K562 (cell line): ENCODE measurements around the gene ALKBH2. TPM values are rescaled to one million over a fixed set of nuclear protein-coding genes. Genes with fewer than 3 reads are reported as not detected.

Experiments
- ATF7 ChIP-seq: fragments of 450-650 bp; IDR thresholded peaks from 2 replicates; pipeline ENCODE4 v1.7.1; 2014; ENCODE audit warnings: mild to moderate bottlenecking, moderate library complexity
- BCOR ChIP-seq: fragments of 450-650 bp; IDR thresholded peaks from 2 replicates; pipeline ENCODE4 v1.6.1; 2016
- ELF1 ChIP-seq: fragments of 200-800 bp; sonication (Bioruptor generic); IDR thresholded peaks from 2 replicates; pipeline ENCODE4 v1.6.1; 2016; ENCODE audit warnings: missing genetic modification characterization, missing compliant biosample characterization
- ELF4 ChIP-seq: fragments of 450-650 bp; formaldehyde crosslinking; IDR thresholded peaks from 2 replicates; pipeline ENCODE4 v1.4.0; 2022; ENCODE audit warnings: missing genetic modification characterization
- FOS ChIP-seq: IDR thresholded peaks from 3 replicates; pipeline ENCODE4 v1.6.1; 2011; ENCODE audit not compliant: insufficient read length; ENCODE audit errors: extremely low read depth
- KLF16 ChIP-seq: IDR thresholded peaks from 2 replicates; pipeline ENCODE4 v1.6.1; 2016; ENCODE audit warnings: antibody characterized with exemption
- NEUROD1 ChIP-seq: fragments of 150-350 bp; IDR thresholded peaks from 2 replicates; pipeline ENCODE4 v1.6.1; 2014; ENCODE audit warnings: borderline replicate concordance, low read length, low read depth; ENCODE audit not compliant: partially characterized antibody
- POLR2A ChIP-seq: fragments of 450-650 bp; conservative IDR thresholded peaks from 2 replicates; pipeline ENCODE4 v1.6.1; 2016
- RAD21 ChIP-seq, 2 experiments: fragments of 250-450 bp in 1 of 2; fragments of 450-650 bp in 1 of 2; sonication (Bioruptor Pico) in 1 of 2; formaldehyde crosslinking in 1 of 2; IDR thresholded peaks in 1 of 2; conservative IDR thresholded peaks in 1 of 2; 2 replicates each; pipeline versions ENCODE4 v1.4.0 to v1.8.0; 2020 to 2022; ENCODE audit warnings: mild to moderate bottlenecking in 2 of 2, moderate library complexity in 1 of 2
- RB1 ChIP-seq: fragments of 450-650 bp; IDR thresholded peaks from 2 replicates; pipeline ENCODE4 v1.6.1; 2017; ENCODE audit warnings: low read depth, mild to moderate bottlenecking
- RCOR1 ChIP-seq, 2 experiments: IDR thresholded peaks; 2 replicates each; pipeline ENCODE4 v1.6.1; 2012; ENCODE audit warnings: low read depth in 2 of 2, low read length in 2 of 2, borderline replicate concordance in 1 of 2, improper control_type of control experiment in 1 of 2
- RFX1 ChIP-seq: fragments of 450-650 bp; IDR thresholded peaks from 2 replicates; pipeline ENCODE4 v1.6.1; 2016; ENCODE audit warnings: mild to moderate bottlenecking, moderate library complexity
- RREB1 ChIP-seq: fragments of 250-450 bp; sonication (Bioruptor Pico); IDR thresholded peaks from 2 replicates; pipeline ENCODE4 v1.4.0; 2020
- TEAD1 ChIP-seq, 2 experiments: fragments of 450-650 bp in 1 of 2; sonication (generic) in 1 of 2; formaldehyde crosslinking; IDR thresholded peaks; 2 replicates each; pipeline versions ENCODE4 v1.4.0 to v1.8.0; 2020 to 2022; ENCODE audit warnings: mild to moderate bottlenecking in 2 of 2, missing genetic modification reagents in 1 of 2
- ZBTB17 ChIP-seq: fragments of 450-650 bp; formaldehyde crosslinking; IDR thresholded peaks from 2 replicates; pipeline ENCODE4 v1.4.0; 2020; ENCODE audit warnings: mild to moderate bottlenecking
- ZNF12 ChIP-seq: sonication (generic); formaldehyde crosslinking; IDR thresholded peaks from 2 replicates; pipeline ENCODE4 v1.4.0; 2020; ENCODE audit warnings: mild to moderate bottlenecking, missing genetic modification reagents
- ZNF143 ChIP-seq: sonication (generic); formaldehyde crosslinking; IDR thresholded peaks from 2 replicates; pipeline ENCODE4 v1.9.0; 2022; ENCODE audit warnings: mild to moderate bottlenecking, missing genetic modification reagents
- ZNF263 ChIP-seq: sonication (generic); formaldehyde crosslinking; IDR thresholded peaks from 2 replicates; pipeline ENCODE4 v1.8.0; 2022; ENCODE audit warnings: mild to moderate bottlenecking, missing genetic modification reagents, borderline replicate concordance
- ZNF311 ChIP-seq: fragments of 250-450 bp; sonication (Bioruptor Pico); IDR thresholded peaks from 2 replicates; pipeline ENCODE4 v1.4.0; 2020; ENCODE audit warnings: mild to moderate bottlenecking, moderate library complexity
- ZZZ3 ChIP-seq: fragments of 450-650 bp; IDR thresholded peaks from 2 replicates; pipeline ENCODE4 v1.6.1; 2016; ENCODE audit warnings: antibody characterized with exemption, mild to moderate bottlenecking, moderate library complexity
- polyA plus RNA-seq, 8 experiments: library from polyadenylated mRNA; depleted of rRNA in 4 of 8; stranded (reverse) in 5 of 8; unstranded in 3 of 8; fragments of >200 nt; fragmentation: Nextera tagmentation in 2 of 8; fragmentation: Illumina TruSeq in 1 of 8; extraction: Ambion mirVana in 2 of 8; extraction: Trizol in 1 of 8; gene quantifications; 2 replicates each; pipeline versions ENCODE4 v1.2.1 to v1.2.3, GENCODE V29; 2011 to 2014; ENCODE audit warnings: inconsistent platforms in 1 of 8, missing spikeins in 1 of 8
- total RNA-seq, 7 experiments: library from RNA; depleted of rRNA in 6 of 7; stranded (reverse); fragments of >200 nt in 6 of 7; fragmentation: Illumina TruSeq in 2 of 7; extraction: Trizol in 2 of 7; gene quantifications; 2 replicates each; pipeline versions ENCODE4 v1.2.1 to v1.2.3, GENCODE V29; 2011 to 2021; ENCODE audit warnings: low replicate concordance in 1 of 7
- TF ChIP-seq, protein P1 (sequence below): fragments of 450-650 bp; IDR thresholded peaks from 2 replicates; pipeline ENCODE4 v1.6.1; 2014; ENCODE audit warnings: low read depth, mild to moderate bottlenecking, moderate library complexity, borderline replicate concordance
- TF ChIP-seq, protein P2 (sequence below): fragments of 250-450 bp; sonication (Bioruptor Pico); IDR thresholded peaks from 2 replicates; pipeline ENCODE4 v1.6.1; 2021; ENCODE audit warnings: mild to moderate bottlenecking

The ALKBH2 gene
- total and polyA plus RNA-seq, 9 of the 15 experiments (the other 6 are each of a cell fraction or from before 2014, with no cell fraction given): 5.9 to 56.1 (median 41.9) TPM

- peak; percentile 84; the same call in 1 of the 2 replicates for TF ChIP-seq RREB1
- TF ChIP-seq, protein P1, sequence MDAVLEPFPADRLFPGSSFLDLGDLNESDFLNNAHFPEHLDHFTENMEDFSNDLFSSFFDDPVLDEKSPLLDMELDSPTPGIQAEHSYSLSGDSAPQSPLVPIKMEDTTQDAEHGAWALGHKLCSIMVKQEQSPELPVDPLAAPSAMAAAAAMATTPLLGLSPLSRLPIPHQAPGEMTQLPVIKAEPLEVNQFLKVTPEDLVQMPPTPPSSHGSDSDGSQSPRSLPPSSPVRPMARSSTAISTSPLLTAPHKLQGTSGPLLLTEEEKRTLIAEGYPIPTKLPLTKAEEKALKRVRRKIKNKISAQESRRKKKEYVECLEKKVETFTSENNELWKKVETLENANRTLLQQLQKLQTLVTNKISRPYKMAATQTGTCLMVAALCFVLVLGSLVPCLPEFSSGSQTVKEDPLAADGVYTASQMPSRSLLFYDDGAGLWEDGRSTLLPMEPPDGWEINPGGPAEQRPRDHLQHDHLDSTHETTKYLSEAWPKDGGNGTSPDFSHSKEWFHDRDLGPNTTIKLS: peak; percentile 69; the same call in 1 of the 2 replicates
- no peak for TF ChIP-seq BCOR
- 0 out of 4 replicates have a peak, but pooled peaks of 1 of the 2 experiments have one; percentile 31 for TF ChIP-seq TEAD1 (CRISPR knock-in tag; IDR thresholded peaks at IDR 0.05)
- peak; percentile 49 for TF ChIP-seq NEUROD1
- peak; percentile 89 for TF ChIP-seq ATF7
- no peak for TF ChIP-seq ZNF12 (CRISPR knock-in tag)
- no peak for TF ChIP-seq ZZZ3
- peak; percentile 32; the same call in 1 of the 2 replicates for TF ChIP-seq RB1
- TF ChIP-seq ZBTB17: peak; percentile 70; the same call in 1 of the 2 replicates
- peak; percentile 68 for TF ChIP-seq ELF1 (tag)
- no peak for TF ChIP-seq ELF4 (CRISPR knock-in tag)
- TF ChIP-seq, protein P2, sequence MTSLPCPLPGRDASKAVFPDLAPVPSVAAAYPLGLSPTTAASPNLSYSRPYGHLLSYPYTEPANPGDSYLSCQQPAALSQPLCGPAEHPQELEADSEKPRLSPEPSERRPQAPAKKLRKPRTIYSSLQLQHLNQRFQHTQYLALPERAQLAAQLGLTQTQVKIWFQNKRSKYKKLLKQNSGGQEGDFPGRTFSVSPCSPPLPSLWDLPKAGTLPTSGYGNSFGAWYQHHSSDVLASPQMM (CRISPR knock-in tag): no peak
- 0 out of 2 replicates have a peak, but pooled peaks have one; percentile 2 for TF ChIP-seq KLF16
- TF ChIP-seq RCOR1 (IDR thresholded peaks at IDR 0.05; ENCODE audit: borderline replicate concordance in 1 of 2, low read depth in 2 of 2, low read length in 2 of 2): peak in 1 of 2 experiments; percentile 69; a peak in 1 of 4 replicates
- no peak for TF ChIP-seq ZNF143
- TF ChIP-seq POLR2A: peak; percentile 63; the same call in 1 of the 2 replicates
- TF ChIP-seq ZNF311: no peak
- 0 out of 4 replicates have a peak, but pooled peaks of 1 of the 2 experiments have one; percentile 5 for TF ChIP-seq RAD21 (CRISPR knock-in tag; conservative IDR thresholded peaks at IDR 0.05 in 1 of 2, IDR thresholded peaks at IDR 0.05 in 1 of 2)
- no peak for TF ChIP-seq FOS
- TF ChIP-seq ZNF263 (CRISPR knock-in tag): peak; percentile 67; the same call in 1 of the 2 replicates
- TF ChIP-seq RFX1: peak; percentile 96
These were observed 17.8 kb upstream of the ALKBH2 start (continued) for GRCh38 chr12:109110988-109111495.
